SK-N-SH (cell line): ENCODE measurements around the gene TSSK2. TPM values are rescaled to one million over a fixed set of nuclear protein-coding genes. Genes with fewer than 3 reads are reported as not detected.

ENCODE experiments used
- CTCF ChIA-PET: fragments of 300-600, 350-600 bp; formaldehyde crosslinking; extraction: SDS; loops from one replicate; lab custom pipeline; 2021; lab: Yijun Ruan, JAX
- POLR2A ChIA-PET: fragments of 350-600 bp; sonication (Branson Sonifier 250); formaldehyde crosslinking; extraction: SDS; loops from one replicate; lab custom pipeline; 2020; ENCODE audit warnings: antibody characterized with exemption, inconsistent platforms; lab: Yijun Ruan, JAX
- DNase-seq: peaks from one replicate; pipeline ENCODE4 v3.0.0; 2012
- H2AFZ ChIP-seq: fragments of 200-600 bp; sonication (generic); 2 replicates; pipeline ENCODE4 v1.8.1; 2016; ENCODE audit warnings: antibody characterized with exemption, mild to moderate bottlenecking, low read depth
- H3F3A ChIP-seq: fragments of 200-600 bp; sonication (generic); replicated peaks from 2 replicates; pipeline ENCODE3; 2016; ENCODE audit warnings: antibody characterized with exemption, mild to moderate bottlenecking; ENCODE audit not compliant: insufficient read depth
- H3K27ac ChIP-seq, 2 experiments: fragments of 200-500 bp in 1 of 2; fragments of 200-600 bp in 1 of 2; sonication (Bioruptor generic) in 1 of 2; sonication (generic), shearing (Covaris generic) in 1 of 2; 2 replicates each; pipeline versions ENCODE4 v1.5.1 to v1.6.1; 2014 to 2016; ENCODE audit warnings: low read depth in 2 of 2, inconsistent platforms in 1 of 2, low read length in 1 of 2, mild to moderate bottlenecking in 1 of 2, mixed read lengths in 1 of 2
- H3K27me3 ChIP-seq: fragments of 200-600 bp; sonication (generic), shearing (Covaris generic); 2 replicates; pipeline ENCODE4 v1.6.1; 2016; ENCODE audit warnings: mixed run types; ENCODE audit not compliant: insufficient read depth
- H3K36me3 ChIP-seq, 2 experiments: fragments of 200-500 bp in 1 of 2; fragments of 200-600 bp in 1 of 2; sonication (Bioruptor generic) in 1 of 2; sonication (generic) in 1 of 2; replicated peaks in 1 of 2; 2 replicates each; pipeline versions ENCODE3 to v1.5.1; 2014 to 2016; ENCODE audit warnings: low read length in 1 of 2, mild to moderate bottlenecking in 1 of 2; ENCODE audit not compliant: insufficient read depth in 2 of 2, control insufficient read depth in 1 of 2
- H3K4me1 ChIP-seq, 2 experiments: fragments of 200-500 bp in 1 of 2; fragments of 200-600 bp in 1 of 2; sonication (Bioruptor generic) in 1 of 2; sonication (generic), shearing (Covaris generic) in 1 of 2; 2 replicates each; pipeline versions ENCODE4 v1.5.1 to v1.6.1; 2014 to 2016; ENCODE audit warnings: low read depth in 1 of 2, low read length in 1 of 2, mixed run types in 1 of 2; ENCODE audit not compliant: insufficient read depth in 2 of 2, control insufficient read depth in 1 of 2
- H3K4me2 ChIP-seq: fragments of 200-600 bp; sonication (generic), shearing (Covaris generic); 2 replicates; pipeline ENCODE4 v1.6.1; 2017; ENCODE audit warnings: mixed run types
- H3K4me3 ChIP-seq, 2 experiments: fragments of 200-500 bp in 1 of 2; fragments of 200-600 bp in 1 of 2; sonication (Bioruptor generic) in 1 of 2; sonication (generic), shearing (Covaris generic) in 1 of 2; 2 replicates each; pipeline versions ENCODE4 v1.5.1 to v1.8.1; 2014 to 2016; ENCODE audit warnings: low read depth in 2 of 2, inconsistent platforms in 1 of 2, low read length in 1 of 2, mild to moderate bottlenecking in 1 of 2, mixed read lengths in 1 of 2, moderate library complexity in 1 of 2
- H3K79me2 ChIP-seq: fragments of 200-600 bp; sonication (generic); 2 replicates; pipeline ENCODE4 v1.8.1; 2017; ENCODE audit warnings: mild to moderate bottlenecking; ENCODE audit not compliant: insufficient read depth
- H3K9ac ChIP-seq: fragments of 200-600 bp; sonication (generic); 2 replicates; pipeline ENCODE4 v1.6.1; 2017; ENCODE audit warnings: mixed run types
- H3K9me2 ChIP-seq: fragments of 200-600 bp; sonication (generic); 2 replicates; pipeline ENCODE4 v1.6.1; 2017; ENCODE audit warnings: mixed run types
- H3K9me3 ChIP-seq: fragments of 200-600 bp; sonication (generic); 2 replicates; pipeline ENCODE4 v1.6.1; 2017; ENCODE audit warnings: mixed run types, mild to moderate bottlenecking, moderate library complexity
- H4K20me1 ChIP-seq: fragments of 200-600 bp; sonication (generic); 2 replicates; pipeline ENCODE4 v1.6.1; 2017; ENCODE audit warnings: mild to moderate bottlenecking, mixed run types; ENCODE audit not compliant: insufficient read depth
- EZH2phosphoT487 ChIP-seq: fragments of 200-600 bp; sonication (generic); IDR thresholded peaks from 2 replicates; pipeline ENCODE4 v1.6.1; 2017; ENCODE audit warnings: low read depth, mixed run types, mild to moderate bottlenecking, antibody characterized with exemption, moderate library complexity, borderline replicate concordance
- GABPA ChIP-seq: IDR thresholded peaks from 2 replicates; pipeline ENCODE4 v1.4.0; 2012; ENCODE audit warnings: low read depth, mild to moderate bottlenecking
- REST ChIP-seq: IDR thresholded peaks from 2 replicates; pipeline ENCODE4 v1.6.1; 2012; ENCODE audit warnings: mild to moderate bottlenecking, low read depth, low read length, moderate library complexity
- RFX5 ChIP-seq: IDR thresholded peaks from 2 replicates; pipeline ENCODE4 v1.6.1; 2012; ENCODE audit warnings: mild to moderate bottlenecking, improper control_type of control experiment, low read length
- SMC3 ChIP-seq: IDR thresholded peaks from 2 replicates; pipeline ENCODE4 v1.6.1; 2012; ENCODE audit warnings: low read depth, low read length, improper control_type of control experiment
- TCF12 ChIP-seq: IDR thresholded peaks from 2 replicates; pipeline ENCODE4 v1.4.0; 2012
- YY1 ChIP-seq: IDR thresholded peaks from 2 replicates; pipeline ENCODE4 v1.4.0; 2012; ENCODE audit warnings: low read depth, mild to moderate bottlenecking
- ZBTB33 ChIP-seq: IDR thresholded peaks from 2 replicates; pipeline ENCODE4 v1.4.0; 2012; ENCODE audit warnings: low read depth, borderline replicate concordance
- WGBS: methylation state at CpG from one replicate; pipeline ENCODE4 v1.1.6; 2017; ENCODE audit warnings: low lambda C conversion rate; 5-methylcytosine and 5-hydroxymethylcytosine counted together
- polyA plus RNA-seq, 3 experiments: library from polyadenylated mRNA; depleted of rRNA; stranded (reverse); fragments of >200 nt; gene quantifications; 2 replicates each; pipeline ENCODE4 v1.2.3, GENCODE V29; 2012

Gene TSSK2
- polyA plus RNA-seq, 1 of the 3 experiments (the other 2 are of a cell fraction), result not detected

- no peak for TF ChIP-seq ZBTB33
- no peak for TF ChIP-seq TCF12
These were observed 44.0 kb downstream of the TSSK2 start (continued) for GRCh38 chr22:19175026-19175601.

- H3K36me3 ChIP-seq, result peaks cover 0 to 9% of the 10 kb centered on the region in 2 experiments
- TF ChIP-seq YY1, result no peak
- TF ChIP-seq REST, result no peak
- TF ChIP-seq RFX5, result no peak
- TF ChIP-seq GABPA, result no peak
- no peak for TF ChIP-seq SMC3
- TF ChIP-seq EZH2phosphoT487, result no peak
- H4K20me1 ChIP-seq, result peaks cover 13% of the 10 kb centered on the region; the same call in 1 of the 2 replicates
- H3K9ac ChIP-seq, result no peak overlapping the region
- H3K4me1 ChIP-seq, result peaks cover 29 to 66% of the 10 kb centered on the region in 2 experiments
- H3K27me3 ChIP-seq, result no peaks in the 10 kb centered on the region
- peaks cover 4% of the 10 kb centered on the region for H3F3A ChIP-seq
- no peak overlapping the region for H3K4me2 ChIP-seq
- H3K79me2 ChIP-seq, result peaks cover 60% of the 10 kb centered on the region
- DNase-seq, result no peak
- CTCF ChIA-PET, result interaction anchor here (0.6 to 0.7 kb wide), 2 partner anchors 454 to 953 kb away, joined by 3 read pairs; no protein-coding TSS in a partner anchor
- H3K9me2 ChIP-seq, result no peaks in the 10 kb centered on the region
- H3K4me3 ChIP-seq, result no peak overlapping the region
- 100% methylated on average over 7 of the region's 21 CpGs for WGBS
- peak overlapping the region in 1 of 2 experiments; percentile 69; a peak in 2 of 4 replicates for H3K27ac ChIP-seq
- no peaks in the 10 kb centered on the region for H3K9me3 ChIP-seq
- no peak overlapping the region for H2AFZ ChIP-seq
- POLR2A ChIA-PET, result interaction anchor here (0.6 kb wide), 1 partner anchor 33 kb away, joined by 3 read pairs; no protein-coding TSS in a partner anchor
These were observed 44.6 kb downstream of the TSSK2 start for GRCh38 chr22:19175602-19176174.
